Psoas muscle (tissue), 8 donors: ENCODE results near the gene HS2ST1. TPM values are rescaled to one million over a fixed set of nuclear protein-coding genes. Genes with fewer than 3 reads are reported as not detected.

Experiments used
- ATAC-seq, 4 donors: fragments of 200-7000 bp; cut with Tn5 transposase; one replicate each; pipeline ENCODE4 v1.9.1; 2020; ENCODE audit warnings: moderate library complexity in 3 of 4, mild to moderate bottlenecking in 2 of 4
- DNase-seq, 2 donors: peaks; one replicate each; pipeline ENCODE4 v3.0.0-alpha.2; 2020
- H3K27ac ChIP-seq: fragments of 200-600 bp; one replicate; pipeline ENCODE4 v1.8.0; 2022
- H3K27me3 ChIP-seq, 3 donors: fragments of 200-600 bp in 1 of 3; one replicate each; pipeline versions ENCODE4 v1.6.1 to v1.8.0; 2013 to 2022; ENCODE audit warnings: low read length in 2 of 3, mild to moderate bottlenecking in 2 of 3, moderate library complexity in 1 of 3; ENCODE audit not compliant: insufficient read depth in 3 of 3
- H3K36me3 ChIP-seq, 2 donors: fragments of 200-600 bp in 1 of 2; one replicate each; pipeline versions ENCODE4 v1.6.1 to v1.8.0; 2013 to 2022; ENCODE audit warnings: low read depth in 1 of 2, mild to moderate bottlenecking in 1 of 2, moderate library complexity in 1 of 2; ENCODE audit not compliant: insufficient read depth in 1 of 2
- H3K4me1 ChIP-seq: fragments of 200-600 bp; one replicate; pipeline ENCODE4 v1.8.0; 2022
- H3K4me3 ChIP-seq: fragments of 200-600 bp; one replicate; pipeline ENCODE4 v1.8.0; 2022; ENCODE audit warnings: mild to moderate bottlenecking
- H3K9me3 ChIP-seq: fragments of 200-600 bp; one replicate; pipeline ENCODE4 v1.8.0; 2022
- WGBS, 3 donors: extraction: QIAGEN DNeasy Blood & Tissue Kit; methylation state at CpG; one replicate each; pipeline versions ENCODE4 v1.1.6 to v1.1.7; 2013; 5-methylcytosine and 5-hydroxymethylcytosine counted together
- intact Hi-C, 2 donors: fragments of 100-400 bp; cut with DNase I; formaldehyde crosslinking; loops; one replicate each; pipeline versions ENCODE4 v1.11.0 to v1.14.2; 2022
- polyA plus RNA-seq, 3 donors: library from polyadenylated mRNA; stranded (reverse); fragments of 200-250 nt; gene quantifications; one replicate each; pipeline ENCODE4 v1.2.3, GENCODE V29; 2013
- total RNA-seq, 4 donors: library from RNA; stranded (reverse); fragmentation: NEBNext Ultra II Directional in 2 of 4; extraction: Animal tissue kit (Norgen Biotek cat#: 25700) in 2 of 4; gene quantifications; one replicate each; pipeline versions ENCODE4 v1.2.1 to v1.2.4, GENCODE V29; 2021 to 2023
- TF ChIP-seq, protein P1 (sequence below): fragments of 200-600 bp; IDR thresholded peaks from one replicate; pipeline ENCODE4 v1.8.0; 2022; ENCODE audit warnings: antibody characterized with exemption
- donor health status: healthy with polysubstance abuse.
- donor health status: DM: no; HTN: no; CAD: no; lungs with moderate emphysema.
- donor health status: Bipolar disorder and iron deficiency.
- donor health status: healthy.
- donor health status: DM: yes; HTN: yes; CAD: no.
- donor health status: DM: no; HTN: no; CAD: no.
- donor health status: DM: no; HTN: no; CAD: no.
- donor health status: DM: yes; HTN: yes; CAD: no.

The HS2ST1 gene
- total and polyA plus RNA-seq, 7 donors, result 3.3 to 12.0 (median 8.1) TPM

DNA sequence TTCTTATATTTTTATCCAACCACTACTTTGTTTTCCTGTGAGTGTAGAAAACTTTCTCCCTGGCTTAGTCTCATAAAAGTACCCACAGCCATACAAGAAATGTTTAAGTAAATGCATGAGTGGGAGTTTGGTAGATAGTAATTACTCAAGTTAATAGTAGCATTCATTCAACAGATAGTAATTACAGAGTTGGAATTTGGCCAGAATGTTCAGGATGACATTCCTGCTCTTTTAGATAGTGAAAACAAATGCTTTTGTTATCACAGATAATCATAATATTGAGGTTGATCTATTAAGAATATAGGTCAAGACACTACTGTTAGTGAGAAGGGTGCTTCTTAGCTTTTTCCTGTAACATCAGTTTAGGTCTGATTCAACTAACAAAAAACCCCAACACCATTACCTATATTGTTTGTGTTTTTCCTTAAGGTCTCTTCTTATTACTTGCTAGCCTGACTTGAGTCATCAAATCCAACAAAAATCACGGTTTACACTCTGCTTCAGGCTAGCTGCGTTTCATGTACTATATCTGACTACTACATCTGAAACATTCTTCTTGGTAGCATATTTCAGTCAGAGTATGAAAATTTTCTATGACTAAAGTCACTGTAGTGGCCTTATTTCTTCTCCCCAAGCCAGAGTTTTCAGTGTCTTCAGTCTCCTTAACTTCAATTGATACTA, 163.7 kb downstream of the HS2ST1 start:
- TF ChIP-seq, protein P1, sequence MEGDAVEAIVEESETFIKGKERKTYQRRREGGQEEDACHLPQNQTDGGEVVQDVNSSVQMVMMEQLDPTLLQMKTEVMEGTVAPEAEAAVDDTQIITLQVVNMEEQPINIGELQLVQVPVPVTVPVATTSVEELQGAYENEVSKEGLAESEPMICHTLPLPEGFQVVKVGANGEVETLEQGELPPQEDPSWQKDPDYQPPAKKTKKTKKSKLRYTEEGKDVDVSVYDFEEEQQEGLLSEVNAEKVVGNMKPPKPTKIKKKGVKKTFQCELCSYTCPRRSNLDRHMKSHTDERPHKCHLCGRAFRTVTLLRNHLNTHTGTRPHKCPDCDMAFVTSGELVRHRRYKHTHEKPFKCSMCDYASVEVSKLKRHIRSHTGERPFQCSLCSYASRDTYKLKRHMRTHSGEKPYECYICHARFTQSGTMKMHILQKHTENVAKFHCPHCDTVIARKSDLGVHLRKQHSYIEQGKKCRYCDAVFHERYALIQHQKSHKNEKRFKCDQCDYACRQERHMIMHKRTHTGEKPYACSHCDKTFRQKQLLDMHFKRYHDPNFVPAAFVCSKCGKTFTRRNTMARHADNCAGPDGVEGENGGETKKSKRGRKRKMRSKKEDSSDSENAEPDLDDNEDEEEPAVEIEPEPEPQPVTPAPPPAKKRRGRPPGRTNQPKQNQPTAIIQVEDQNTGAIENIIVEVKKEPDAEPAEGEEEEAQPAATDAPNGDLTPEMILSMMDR, result no peak
- ATAC-seq (no peak), DNase-seq (no peak)
- no peaks in the 10 kb centered on the region for H3K36me3 ChIP-seq
- no peaks in the 10 kb centered on the region for H3K9me3 ChIP-seq
- no peak overlapping the region for H3K27ac ChIP-seq
- no peak overlapping the region for H3K4me3 ChIP-seq
- 86 to 94% (median 93%) methylated on average over 2 of the region's 2 CpGs for WGBS, 3 donors
- intact Hi-C loops, result no loop called here
- H3K27me3 ChIP-seq, result no peaks in the 10 kb centered on the region
- H3K4me1 ChIP-seq, result no peaks in the 10 kb centered on the region

DNA sequence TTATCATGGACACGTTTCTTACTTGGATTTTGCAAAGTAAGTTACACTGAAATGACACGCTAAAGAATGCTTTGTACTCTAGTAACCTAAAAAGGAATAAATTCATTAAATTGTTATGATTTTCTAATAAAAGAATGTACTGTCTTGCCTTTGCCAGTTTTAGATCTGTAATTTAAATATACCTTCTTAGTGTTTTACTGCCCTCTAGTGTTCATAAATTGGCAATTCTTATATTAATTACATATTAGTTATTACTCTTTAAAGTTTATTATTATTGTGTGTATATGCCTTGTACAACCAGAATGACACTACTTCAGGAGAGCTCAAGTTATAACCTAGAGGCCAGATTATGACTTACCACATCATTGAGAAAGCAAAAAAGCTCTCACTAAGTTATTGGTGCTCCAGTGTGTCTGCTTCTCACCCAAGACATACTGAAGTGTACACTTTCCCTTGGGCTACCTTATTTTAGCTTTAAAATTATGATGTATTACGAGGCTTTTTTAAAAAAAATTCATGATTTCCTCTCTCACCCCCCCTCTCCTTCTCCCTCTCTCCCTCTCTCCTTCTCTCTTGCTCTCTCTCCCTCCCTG, 169.9 kb downstream of the HS2ST1 start:
- intact Hi-C loops, result loop anchor here (2.0 to 10.0 kb wide), 8 partner anchors 170 to 710 kb away; partner anchors contain the start of genes HS2ST1 (in 1 of the 2), SELENOF (in 1 of the 2) and SH3GLB1 (in 1 of the 2)
- Histone ChIP-seq H3K9me3 (no peaks in the 10 kb centered on the region), H3K4me1 (no peaks in the 10 kb centered on the region), H3K36me3 (no peaks in the 10 kb centered on the region), H3K27me3 (no peaks in the 10 kb centered on the region), H3K4me3 (no peak overlapping the region), H3K27ac (no peak overlapping the region)
- DNase-seq (no peak), ATAC-seq (peak in 1 of 4 donors; percentile 61)
- TF ChIP-seq, protein P1, result peak; percentile 72
- WGBS, 3 donors, result 28 to 41% (median 39%) methylated on average over 3 of the region's 3 CpGs

DNA sequence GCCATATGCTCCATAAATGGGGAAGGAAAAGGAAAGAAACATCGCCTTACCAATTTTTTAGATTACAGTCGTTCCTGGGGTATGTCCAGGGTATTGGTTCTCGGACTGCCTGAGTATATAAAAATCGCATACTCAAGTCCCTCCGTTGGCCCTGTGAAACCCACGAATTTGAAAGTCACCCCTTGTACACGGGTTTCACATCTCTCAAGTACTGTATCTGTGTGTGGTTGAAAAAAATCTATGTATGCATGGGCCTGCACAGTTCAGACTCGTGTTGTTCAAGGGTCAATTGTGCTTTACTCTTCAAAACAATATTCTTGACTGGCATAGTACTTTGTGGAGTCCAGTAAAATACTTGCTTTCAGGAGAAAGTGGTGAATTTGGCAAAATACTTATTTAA, 171.7 kb downstream of the HS2ST1 start:
- H3K36me3 ChIP-seq, result no peaks in the 10 kb centered on the region
- H3K4me3 ChIP-seq, result no peak overlapping the region
- no peaks in the 10 kb centered on the region for H3K9me3 ChIP-seq
- H3K27ac ChIP-seq, result no peak overlapping the region
- TF ChIP-seq, protein P1, result no peak
- no peaks in the 10 kb centered on the region for H3K27me3 ChIP-seq
- DNase-seq (no peak), ATAC-seq (no peak)
- H3K4me1 ChIP-seq, result no peaks in the 10 kb centered on the region
- intact Hi-C loops, result loop anchor here (10.0 kb wide), 6 partner anchors 171 to 711 kb away; partner anchors contain the start of genes HS2ST1 (in 1 of the 2), SELENOF (in 1 of the 2) and SH3GLB1 (in 1 of the 2)
- WGBS, 3 donors, result 88 to 91% (median 90%) methylated on average over 8 of the region's 8 CpGs

DNA sequence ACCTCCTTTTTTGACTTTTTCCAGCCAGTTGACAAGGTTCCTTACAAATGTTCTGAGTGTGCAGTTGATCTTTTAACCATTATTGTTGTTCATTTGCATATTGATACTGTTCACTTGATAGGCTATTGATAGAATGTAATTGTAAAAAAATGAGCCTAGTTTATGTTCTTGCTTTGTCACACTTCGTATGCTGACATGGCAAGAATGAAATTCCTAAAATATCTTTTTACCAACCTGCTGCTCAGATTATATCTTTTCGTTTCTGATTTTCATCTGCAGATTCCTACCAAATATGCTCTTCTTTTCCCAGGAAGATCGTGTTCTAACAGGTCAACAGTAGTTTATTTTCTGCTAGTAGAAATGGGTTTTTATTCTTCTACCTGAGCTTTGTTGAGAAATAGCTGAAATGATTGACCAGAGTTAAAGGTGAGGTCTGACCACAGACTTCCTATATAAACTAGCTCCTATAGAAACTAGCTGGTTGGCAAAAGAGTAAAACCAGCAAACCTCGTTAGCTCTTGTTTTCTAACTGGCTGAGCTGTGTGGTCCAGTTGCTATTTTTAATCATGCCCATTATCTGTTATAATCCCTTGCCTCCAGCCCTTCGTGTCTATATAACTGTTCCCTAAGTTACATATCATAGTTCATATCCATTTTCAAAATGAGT, 174.8 kb downstream of the HS2ST1 start:
- TF ChIP-seq, protein P1, result no peak
- DNase-seq (no peak), ATAC-seq (no peak)
- intact Hi-C loops, result loop anchor here (10.0 kb wide), 6 partner anchors 174 to 714 kb away; partner anchors contain the start of genes HS2ST1 (in 1 of the 2), SELENOF (in 1 of the 2) and SH3GLB1 (in 1 of the 2)
- Histone ChIP-seq H3K4me3 (no peak overlapping the region), H3K27me3 (no peaks in the 10 kb centered on the region), H3K27ac (no peak overlapping the region), H3K36me3 (no peaks in the 10 kb centered on the region), H3K9me3 (no peaks in the 10 kb centered on the region), H3K4me1 (no peaks in the 10 kb centered on the region)
- 58 to 72% (median 59%) methylated on average over 5 of the region's 5 CpGs for WGBS, 3 donors
